SK-N-SH (cell line): ENCODE measurements around the gene MGME1. TPM values are rescaled to one million over a fixed set of nuclear protein-coding genes. Genes with fewer than 3 reads are reported as not detected.

Experiments
- CTCF ChIA-PET: fragments of 300-600, 350-600 bp; formaldehyde crosslinking; extraction: SDS; loops from one replicate; lab custom pipeline; 2021; lab: Yijun Ruan, JAX
- POLR2A ChIA-PET: fragments of 350-600 bp; sonication (Branson Sonifier 250); formaldehyde crosslinking; extraction: SDS; loops from one replicate; lab custom pipeline; 2020; ENCODE audit warnings: antibody characterized with exemption, inconsistent platforms; lab: Yijun Ruan, JAX
- DNase-seq: peaks from one replicate; pipeline ENCODE4 v3.0.0; 2012
- H2AFZ ChIP-seq: fragments of 200-600 bp; sonication (generic); 2 replicates; pipeline ENCODE4 v1.8.1; 2016; ENCODE audit warnings: antibody characterized with exemption, mild to moderate bottlenecking, low read depth
- H3F3A ChIP-seq: fragments of 200-600 bp; sonication (generic); replicated peaks from 2 replicates; pipeline ENCODE3; 2016; ENCODE audit warnings: antibody characterized with exemption, mild to moderate bottlenecking; ENCODE audit not compliant: insufficient read depth
- H3K27ac ChIP-seq, 2 experiments: fragments of 200-500 bp in 1 of 2; fragments of 200-600 bp in 1 of 2; sonication (Bioruptor generic) in 1 of 2; sonication (generic), shearing (Covaris generic) in 1 of 2; 2 replicates each; pipeline versions ENCODE4 v1.5.1 to v1.6.1; 2014 to 2016; ENCODE audit warnings: low read depth in 2 of 2, inconsistent platforms in 1 of 2, low read length in 1 of 2, mild to moderate bottlenecking in 1 of 2, mixed read lengths in 1 of 2
- H3K27me3 ChIP-seq: fragments of 200-600 bp; sonication (generic), shearing (Covaris generic); 2 replicates; pipeline ENCODE4 v1.6.1; 2016; ENCODE audit warnings: mixed run types; ENCODE audit not compliant: insufficient read depth
- H3K36me3 ChIP-seq, 2 experiments: fragments of 200-500 bp in 1 of 2; fragments of 200-600 bp in 1 of 2; sonication (Bioruptor generic) in 1 of 2; sonication (generic) in 1 of 2; replicated peaks in 1 of 2; 2 replicates each; pipeline versions ENCODE3 to v1.5.1; 2014 to 2016; ENCODE audit warnings: low read length in 1 of 2, mild to moderate bottlenecking in 1 of 2; ENCODE audit not compliant: insufficient read depth in 2 of 2, control insufficient read depth in 1 of 2
- H3K4me1 ChIP-seq, 2 experiments: fragments of 200-500 bp in 1 of 2; fragments of 200-600 bp in 1 of 2; sonication (Bioruptor generic) in 1 of 2; sonication (generic), shearing (Covaris generic) in 1 of 2; 2 replicates each; pipeline versions ENCODE4 v1.5.1 to v1.6.1; 2014 to 2016; ENCODE audit warnings: low read depth in 1 of 2, low read length in 1 of 2, mixed run types in 1 of 2; ENCODE audit not compliant: insufficient read depth in 2 of 2, control insufficient read depth in 1 of 2
- H3K4me2 ChIP-seq: fragments of 200-600 bp; sonication (generic), shearing (Covaris generic); 2 replicates; pipeline ENCODE4 v1.6.1; 2017; ENCODE audit warnings: mixed run types
- H3K4me3 ChIP-seq, 2 experiments: fragments of 200-500 bp in 1 of 2; fragments of 200-600 bp in 1 of 2; sonication (Bioruptor generic) in 1 of 2; sonication (generic), shearing (Covaris generic) in 1 of 2; 2 replicates each; pipeline versions ENCODE4 v1.5.1 to v1.8.1; 2014 to 2016; ENCODE audit warnings: low read depth in 2 of 2, inconsistent platforms in 1 of 2, low read length in 1 of 2, mild to moderate bottlenecking in 1 of 2, mixed read lengths in 1 of 2, moderate library complexity in 1 of 2
- H3K79me2 ChIP-seq: fragments of 200-600 bp; sonication (generic); 2 replicates; pipeline ENCODE4 v1.8.1; 2017; ENCODE audit warnings: mild to moderate bottlenecking; ENCODE audit not compliant: insufficient read depth
- H3K9ac ChIP-seq: fragments of 200-600 bp; sonication (generic); 2 replicates; pipeline ENCODE4 v1.6.1; 2017; ENCODE audit warnings: mixed run types
- H3K9me2 ChIP-seq: fragments of 200-600 bp; sonication (generic); 2 replicates; pipeline ENCODE4 v1.6.1; 2017; ENCODE audit warnings: mixed run types
- H3K9me3 ChIP-seq: fragments of 200-600 bp; sonication (generic); 2 replicates; pipeline ENCODE4 v1.6.1; 2017; ENCODE audit warnings: mixed run types, mild to moderate bottlenecking, moderate library complexity
- H4K20me1 ChIP-seq: fragments of 200-600 bp; sonication (generic); 2 replicates; pipeline ENCODE4 v1.6.1; 2017; ENCODE audit warnings: mild to moderate bottlenecking, mixed run types; ENCODE audit not compliant: insufficient read depth
- ELF1 ChIP-seq: IDR thresholded peaks from 2 replicates; pipeline ENCODE4 v1.4.0; 2012
- FOSL2 ChIP-seq: IDR thresholded peaks from 2 replicates; pipeline ENCODE4 v1.4.0; 2012; ENCODE audit warnings: low read depth, mild to moderate bottlenecking, moderate library complexity, borderline replicate concordance
- GATA2 ChIP-seq: sonication (generic); formaldehyde crosslinking; IDR thresholded peaks from 2 replicates; pipeline ENCODE4 v1.5.0; 2020; ENCODE audit warnings: mild to moderate bottlenecking, missing genetic modification reagents
- MEF2A ChIP-seq: IDR thresholded peaks from 2 replicates; pipeline ENCODE4 v1.4.0; 2012; ENCODE audit warnings: low read depth, borderline replicate concordance
- NFIC ChIP-seq: IDR thresholded peaks from 2 replicates; pipeline ENCODE4 v1.4.0; 2012; ENCODE audit warnings: borderline replicate concordance
- POLR2AphosphoS5 ChIP-seq: IDR thresholded peaks from 2 replicates; pipeline ENCODE4 v1.6.1; 2012; ENCODE audit warnings: low read depth, low read length
- RAD21 ChIP-seq: IDR thresholded peaks from 2 replicates; pipeline ENCODE4 v1.6.1; 2012; ENCODE audit warnings: mild to moderate bottlenecking, low read length
- RCOR1 ChIP-seq: fragments of 150-350 bp; IDR thresholded peaks from 2 replicates; pipeline ENCODE4 v1.6.1; 2017; ENCODE audit warnings: antibody characterized with exemption, low read length
- RXRA ChIP-seq: IDR thresholded peaks from 2 replicates; pipeline ENCODE4 v1.4.0; 2012; ENCODE audit warnings: low read depth, mild to moderate bottlenecking, borderline replicate concordance
- SIN3A ChIP-seq: IDR thresholded peaks from 2 replicates; pipeline ENCODE4 v1.6.1; 2012; ENCODE audit warnings: low read depth, mild to moderate bottlenecking, low read length, moderate library complexity, borderline replicate concordance
- SMC3 ChIP-seq: IDR thresholded peaks from 2 replicates; pipeline ENCODE4 v1.6.1; 2012; ENCODE audit warnings: low read depth, low read length, improper control_type of control experiment
- TEAD4 ChIP-seq: IDR thresholded peaks from 2 replicates; pipeline ENCODE4 v1.4.0; 2012; ENCODE audit warnings: mild to moderate bottlenecking, borderline replicate concordance; ENCODE audit not compliant: insufficient read depth
- YY1 ChIP-seq: IDR thresholded peaks from 2 replicates; pipeline ENCODE4 v1.4.0; 2012; ENCODE audit warnings: low read depth, mild to moderate bottlenecking
- WGBS: methylation state at CpG from one replicate; pipeline ENCODE4 v1.1.6; 2017; ENCODE audit warnings: low lambda C conversion rate; 5-methylcytosine and 5-hydroxymethylcytosine counted together
- polyA plus RNA-seq, 3 experiments: library from polyadenylated mRNA; depleted of rRNA; stranded (reverse); fragments of >200 nt; gene quantifications; 2 replicates each; pipeline ENCODE4 v1.2.3, GENCODE V29; 2012
- TF ChIP-seq, protein P1 (sequence below): IDR thresholded peaks from 2 replicates; pipeline ENCODE4 v1.6.1; 2012; ENCODE audit warnings: mild to moderate bottlenecking, low read depth, low read length, moderate library complexity
- TF ChIP-seq, protein P2 (sequence below): fragments of 150-350 bp; IDR thresholded peaks from 2 replicates; pipeline ENCODE4 v1.6.1; 2017; ENCODE audit warnings: antibody characterized with exemption, low read length, low read depth, borderline replicate concordance

MGME1 gene
- polyA plus RNA-seq, 1 of the 3 experiments (the other 2 are of a cell fraction): 7.9 TPM

DNA sequence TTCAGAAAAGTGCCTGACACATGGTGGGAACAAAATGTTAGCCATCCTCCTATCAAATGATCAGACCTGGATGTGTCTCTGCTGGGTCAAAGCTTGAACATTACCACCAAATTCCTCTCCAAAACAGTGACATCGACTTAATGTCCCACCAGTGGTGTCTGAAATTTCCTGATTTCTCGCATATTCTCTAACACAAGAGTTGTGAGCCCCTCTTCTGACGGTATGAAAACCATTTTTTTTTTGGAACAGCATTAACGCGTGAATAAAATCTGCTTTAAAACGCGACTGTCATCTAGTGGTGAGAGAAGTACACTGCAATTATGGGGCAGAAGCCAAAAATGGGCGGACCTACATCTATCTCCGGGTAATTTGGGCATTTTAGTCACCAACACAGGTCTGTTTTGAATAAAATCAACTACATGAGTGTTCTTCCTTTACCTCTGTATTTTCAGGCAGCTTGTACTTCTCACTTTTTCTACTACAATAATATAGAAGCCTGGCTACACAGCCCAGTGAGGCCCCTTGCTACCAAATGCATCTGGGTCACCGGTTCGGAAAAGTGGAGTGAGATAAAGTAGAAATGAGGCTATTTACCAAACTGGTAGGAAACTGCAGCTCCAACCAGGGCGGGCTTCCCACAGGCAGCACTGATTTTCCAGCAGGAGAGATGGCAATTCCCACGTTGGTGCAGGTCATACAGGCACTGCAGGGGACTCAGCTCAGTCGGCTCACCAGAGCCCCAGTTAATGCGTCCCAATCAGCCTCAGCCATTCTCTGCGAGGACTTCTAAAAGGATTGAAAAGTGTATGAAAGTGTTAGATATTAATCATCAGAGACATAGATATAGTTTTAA lies 27.4 kb downstream of the MGME1 start (continued):
- TF ChIP-seq SIN3A (no peak), RAD21 (peak; percentile 89), ELF1 (no peak), FOSL2 (no peak)
- TF ChIP-seq, protein P1, sequence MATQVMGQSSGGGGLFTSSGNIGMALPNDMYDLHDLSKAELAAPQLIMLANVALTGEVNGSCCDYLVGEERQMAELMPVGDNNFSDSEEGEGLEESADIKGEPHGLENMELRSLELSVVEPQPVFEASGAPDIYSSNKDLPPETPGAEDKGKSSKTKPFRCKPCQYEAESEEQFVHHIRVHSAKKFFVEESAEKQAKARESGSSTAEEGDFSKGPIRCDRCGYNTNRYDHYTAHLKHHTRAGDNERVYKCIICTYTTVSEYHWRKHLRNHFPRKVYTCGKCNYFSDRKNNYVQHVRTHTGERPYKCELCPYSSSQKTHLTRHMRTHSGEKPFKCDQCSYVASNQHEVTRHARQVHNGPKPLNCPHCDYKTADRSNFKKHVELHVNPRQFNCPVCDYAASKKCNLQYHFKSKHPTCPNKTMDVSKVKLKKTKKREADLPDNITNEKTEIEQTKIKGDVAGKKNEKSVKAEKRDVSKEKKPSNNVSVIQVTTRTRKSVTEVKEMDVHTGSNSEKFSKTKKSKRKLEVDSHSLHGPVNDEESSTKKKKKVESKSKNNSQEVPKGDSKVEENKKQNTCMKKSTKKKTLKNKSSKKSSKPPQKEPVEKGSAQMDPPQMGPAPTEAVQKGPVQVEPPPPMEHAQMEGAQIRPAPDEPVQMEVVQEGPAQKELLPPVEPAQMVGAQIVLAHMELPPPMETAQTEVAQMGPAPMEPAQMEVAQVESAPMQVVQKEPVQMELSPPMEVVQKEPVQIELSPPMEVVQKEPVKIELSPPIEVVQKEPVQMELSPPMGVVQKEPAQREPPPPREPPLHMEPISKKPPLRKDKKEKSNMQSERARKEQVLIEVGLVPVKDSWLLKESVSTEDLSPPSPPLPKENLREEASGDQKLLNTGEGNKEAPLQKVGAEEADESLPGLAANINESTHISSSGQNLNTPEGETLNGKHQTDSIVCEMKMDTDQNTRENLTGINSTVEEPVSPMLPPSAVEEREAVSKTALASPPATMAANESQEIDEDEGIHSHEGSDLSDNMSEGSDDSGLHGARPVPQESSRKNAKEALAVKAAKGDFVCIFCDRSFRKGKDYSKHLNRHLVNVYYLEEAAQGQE: no peak
- TF ChIP-seq, all 33 proteins: peak for 4

DNA sequence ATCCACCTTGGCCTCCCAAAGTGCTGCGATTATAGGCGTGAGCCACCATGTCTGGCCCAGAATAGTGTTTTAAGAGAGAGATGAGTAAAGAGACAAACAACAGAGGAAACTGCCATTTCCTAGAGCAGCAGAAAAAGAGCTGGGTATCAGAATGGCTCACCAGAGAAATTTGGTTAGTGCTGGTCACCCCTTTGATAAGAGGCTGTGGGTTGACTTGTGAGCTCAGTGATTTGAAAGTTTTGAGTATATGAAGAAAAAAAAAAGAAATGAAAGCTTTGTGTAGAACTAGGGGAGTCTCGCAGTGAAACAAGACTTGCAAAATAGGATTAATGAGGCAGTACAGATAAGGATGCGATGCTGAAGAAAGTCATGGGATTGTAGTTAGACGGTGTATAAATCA lies 29.6 kb downstream of the MGME1 start:
- H3K79me2 ChIP-seq: no peaks in the 10 kb centered on the region
- DNase-seq: no peak
- no peak overlapping the region for H2AFZ ChIP-seq
- peaks cover 0 to 4% of the 10 kb centered on the region in 2 experiments; a peak in 1 of 4 replicates for H3K4me1 ChIP-seq
- no peak for TF ChIP-seq FOSL2
- no peak for TF ChIP-seq NFIC
- TF ChIP-seq POLR2AphosphoS5: no peak
- no peak for TF ChIP-seq ELF1
- TF ChIP-seq MEF2A: no peak
- TF ChIP-seq TEAD4: no peak
- no peak for TF ChIP-seq SMC3
- TF ChIP-seq SIN3A: no peak
- no peak for TF ChIP-seq GATA2 (CRISPR knock-in tag)
- no peak for TF ChIP-seq RXRA
- TF ChIP-seq, protein P2, sequence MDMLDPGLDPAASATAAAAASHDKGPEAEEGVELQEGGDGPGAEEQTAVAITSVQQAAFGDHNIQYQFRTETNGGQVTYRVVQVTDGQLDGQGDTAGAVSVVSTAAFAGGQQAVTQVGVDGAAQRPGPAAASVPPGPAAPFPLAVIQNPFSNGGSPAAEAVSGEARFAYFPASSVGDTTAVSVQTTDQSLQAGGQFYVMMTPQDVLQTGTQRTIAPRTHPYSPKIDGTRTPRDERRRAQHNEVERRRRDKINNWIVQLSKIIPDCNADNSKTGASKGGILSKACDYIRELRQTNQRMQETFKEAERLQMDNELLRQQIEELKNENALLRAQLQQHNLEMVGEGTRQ: no peak
- no peak for TF ChIP-seq YY1
- TF ChIP-seq RCOR1: no peak
- TF ChIP-seq, all 33 proteins: peak for 0
- Histone ChIP-seq H3K9me2 (no peaks in the 10 kb centered on the region), H3K9ac (no peak overlapping the region), H3K9me3 (no peaks in the 10 kb centered on the region), H3K27ac (no peak overlapping the region), H3F3A (peaks cover under 1% of the 10 kb centered on the region), H4K20me1 (no peaks in the 10 kb centered on the region), H3K4me3 (no peak overlapping the region), H3K27me3 (no peaks in the 10 kb centered on the region), H3K36me3 (no peaks in the 10 kb centered on the region), H3K4me2 (no peak overlapping the region)
- 93% methylated on average over 5 of the region's 5 CpGs for WGBS
- POLR2A ChIA-PET: no interaction called here
- CTCF ChIA-PET: interaction anchor here (0.7 to 2.9 kb wide), 6 partner anchors 9 to 493 kb away, joined by 3 to 25 read pairs (median 4); no protein-coding TSS in a partner anchor
